PC-9 (cell line): ENCODE results near the gene RYR2.

Experiments used
- EZH2 ChIP-seq: fragments of 200-600 bp; sonication (generic); IDR thresholded peaks from 2 replicates; pipeline ENCODE4 v1.8.0; 2017; ENCODE audit warnings: antibody characterized with exemption, low read depth
- TF ChIP-seq, protein P1 (sequence below): fragments of 200-600 bp; sonication (generic); conservative IDR thresholded peaks from 2 replicates; pipeline ENCODE4 v1.6.1; 2017; ENCODE audit warnings: mixed run types, antibody characterized with exemption, mild to moderate bottlenecking, moderate library complexity

GRCh38 chr1:237042892-237043576, 1.1 kb downstream of the RYR2 start:
- TF ChIP-seq, protein P1, sequence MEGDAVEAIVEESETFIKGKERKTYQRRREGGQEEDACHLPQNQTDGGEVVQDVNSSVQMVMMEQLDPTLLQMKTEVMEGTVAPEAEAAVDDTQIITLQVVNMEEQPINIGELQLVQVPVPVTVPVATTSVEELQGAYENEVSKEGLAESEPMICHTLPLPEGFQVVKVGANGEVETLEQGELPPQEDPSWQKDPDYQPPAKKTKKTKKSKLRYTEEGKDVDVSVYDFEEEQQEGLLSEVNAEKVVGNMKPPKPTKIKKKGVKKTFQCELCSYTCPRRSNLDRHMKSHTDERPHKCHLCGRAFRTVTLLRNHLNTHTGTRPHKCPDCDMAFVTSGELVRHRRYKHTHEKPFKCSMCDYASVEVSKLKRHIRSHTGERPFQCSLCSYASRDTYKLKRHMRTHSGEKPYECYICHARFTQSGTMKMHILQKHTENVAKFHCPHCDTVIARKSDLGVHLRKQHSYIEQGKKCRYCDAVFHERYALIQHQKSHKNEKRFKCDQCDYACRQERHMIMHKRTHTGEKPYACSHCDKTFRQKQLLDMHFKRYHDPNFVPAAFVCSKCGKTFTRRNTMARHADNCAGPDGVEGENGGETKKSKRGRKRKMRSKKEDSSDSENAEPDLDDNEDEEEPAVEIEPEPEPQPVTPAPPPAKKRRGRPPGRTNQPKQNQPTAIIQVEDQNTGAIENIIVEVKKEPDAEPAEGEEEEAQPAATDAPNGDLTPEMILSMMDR = no peak
- TF ChIP-seq EZH2 = no peak
